HG02798 (cell line): Measurements from ENCODE around the gene MAPK14.
"Not testable (repeated sequence)": the region's sequence is repeated elsewhere in the genome, so short reads cannot be mapped to it uniquely, and the experiment has no call there.

Experiments used
- ATAC-seq: cut with Tn5 transposase; IDR thresholded peaks from one replicate; pipeline ENCODE4 v1.9.1; 2021; ENCODE audit warnings: mild to moderate bottlenecking; ENCODE audit not compliant: unreplicated experiment, poor library complexity

The MAPK14 gene

DNA sequence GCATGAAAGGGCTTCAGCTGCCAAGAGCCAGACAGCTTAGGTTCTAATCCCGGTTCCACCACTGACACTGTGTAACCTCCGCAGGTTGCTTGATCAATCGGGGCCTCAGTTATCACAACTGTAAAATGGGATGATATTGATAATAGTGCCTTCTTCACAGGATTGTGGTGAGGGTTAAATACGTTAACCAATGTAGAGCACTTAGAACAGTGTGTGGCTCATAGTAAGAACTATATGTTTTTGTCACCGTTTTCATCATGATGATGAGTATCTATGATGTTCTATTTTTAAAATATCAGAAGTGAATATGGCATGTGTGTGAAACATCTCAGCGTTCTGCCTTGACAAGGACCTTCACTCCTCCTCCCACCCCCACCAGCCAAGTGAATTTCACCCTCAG, 92.4 kb downstream of the MAPK14 start:
- ATAC-seq = no peak

DNA sequence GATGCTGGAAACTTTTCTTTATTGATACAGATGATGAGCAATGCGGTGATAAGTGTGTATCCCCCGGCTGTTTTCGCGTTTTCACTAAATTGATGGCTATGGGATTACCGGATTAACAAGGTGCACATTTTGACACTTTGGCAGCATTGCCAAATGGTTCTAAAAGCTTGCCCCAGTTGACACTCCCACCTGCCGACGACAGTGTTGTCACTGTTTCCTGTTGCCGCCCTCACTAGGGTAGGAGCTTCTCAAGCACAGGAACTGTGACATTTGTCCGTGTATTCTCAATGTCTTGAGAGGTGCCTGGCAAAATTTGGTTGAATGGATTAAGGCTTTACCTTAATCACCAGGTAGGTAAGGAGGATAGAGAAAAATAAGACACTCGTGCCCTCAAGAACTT, 92.9 kb downstream of the MAPK14 start:
- peak; percentile 43 for ATAC-seq

DNA sequence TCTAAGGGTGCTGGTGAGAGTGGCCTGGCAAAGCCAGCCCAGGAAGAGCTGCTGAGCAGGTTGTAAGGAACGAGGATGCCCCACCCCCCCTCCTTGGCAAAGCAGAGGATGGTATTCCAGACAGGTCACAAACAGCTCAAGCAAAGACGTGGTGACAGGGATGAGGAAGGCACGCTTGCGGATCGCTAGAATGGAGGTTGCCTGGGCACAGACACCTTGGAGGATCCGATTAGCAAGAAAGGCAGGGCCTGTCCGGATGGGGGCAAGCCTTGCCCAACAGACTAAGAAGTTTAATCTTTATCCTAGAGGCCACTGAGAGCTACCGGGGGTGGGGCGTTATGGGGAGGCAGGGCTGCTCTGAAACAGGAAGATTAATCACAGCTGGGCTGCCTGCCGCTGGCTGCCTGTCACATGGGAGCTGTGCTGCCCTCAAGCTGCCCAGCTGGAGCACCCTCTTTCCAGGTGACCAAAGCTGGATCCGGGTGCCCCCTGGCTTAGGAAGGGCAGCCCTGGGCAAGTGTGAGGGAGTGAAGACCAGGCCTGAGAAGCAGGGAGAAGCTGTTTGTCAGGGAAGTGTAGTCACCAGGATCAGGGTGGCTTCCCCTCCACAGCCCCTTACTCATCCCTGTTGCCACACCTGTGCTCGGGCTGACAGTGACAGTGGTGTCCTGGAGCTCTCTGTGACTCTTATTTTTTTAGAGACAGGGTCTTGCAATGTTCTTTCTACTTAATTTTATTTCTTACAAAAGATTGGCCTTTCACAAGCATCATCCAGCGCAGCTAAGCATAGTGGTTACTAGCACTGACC, 93.6 kb downstream of the MAPK14 start:
- no peak for ATAC-seq

GRCh38 chr6:36121787-36122494, 94.3 kb downstream of the MAPK14 start:
- ATAC-seq = no peak

- ATAC-seq = no peak
Observed at GRCh38 chr6:36122495-36123269, 95.1 kb downstream of the MAPK14 start.

DNA sequence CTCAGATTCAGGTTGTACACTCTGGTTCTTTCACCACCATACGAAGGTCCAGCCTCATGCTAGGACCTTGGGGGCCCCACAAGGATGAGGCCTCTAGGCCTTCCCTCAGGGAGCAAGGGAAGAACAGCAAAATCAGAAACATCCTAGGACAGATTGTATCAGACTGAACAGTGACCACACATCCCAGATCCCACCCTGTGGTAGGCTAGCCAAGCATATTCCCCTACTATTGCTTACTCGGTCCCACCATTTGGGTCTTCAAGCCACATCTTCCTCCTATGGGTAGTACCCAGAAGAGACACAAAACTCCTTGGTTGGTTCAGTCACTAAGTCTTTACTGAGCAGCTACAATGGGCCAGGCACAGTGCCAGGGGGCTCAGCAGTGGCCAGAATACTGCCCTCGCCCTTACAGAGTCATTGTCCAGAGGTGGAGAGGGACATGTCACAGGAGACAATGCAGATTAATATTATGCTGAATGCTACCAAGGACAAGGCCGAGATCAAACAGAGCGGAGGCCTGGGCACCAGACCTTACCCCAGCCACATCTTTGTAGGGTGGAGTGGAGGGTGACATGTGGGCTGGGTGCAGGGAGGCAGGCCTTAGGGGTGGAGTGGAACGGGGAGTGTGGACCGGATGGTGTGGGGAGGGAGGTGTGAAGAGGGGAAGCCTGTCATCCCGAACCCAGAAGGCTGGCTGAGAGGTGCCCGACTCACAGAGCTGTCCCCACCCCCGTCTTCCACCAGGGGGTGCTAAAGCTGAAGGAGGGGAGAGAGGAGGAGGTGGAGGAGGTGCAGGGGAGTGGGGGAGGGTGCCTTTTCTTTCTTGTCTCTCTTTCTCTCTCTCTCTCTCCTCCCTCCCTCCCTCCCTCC, 95.9 kb downstream of the MAPK14 start:
- ATAC-seq = peak; percentile 69

GRCh38 chr6:36124346-36124745, 96.7 kb downstream of the MAPK14 start:
- ATAC-seq = not testable (repeated sequence)

GRCh38 chr6:36124881-36125280, 97.3 kb downstream of the MAPK14 start:
- ATAC-seq = no peak

- no peak for ATAC-seq
Observed at GRCh38 chr6:36125575-36125974, 98.0 kb downstream of the MAPK14 start.

DNA sequence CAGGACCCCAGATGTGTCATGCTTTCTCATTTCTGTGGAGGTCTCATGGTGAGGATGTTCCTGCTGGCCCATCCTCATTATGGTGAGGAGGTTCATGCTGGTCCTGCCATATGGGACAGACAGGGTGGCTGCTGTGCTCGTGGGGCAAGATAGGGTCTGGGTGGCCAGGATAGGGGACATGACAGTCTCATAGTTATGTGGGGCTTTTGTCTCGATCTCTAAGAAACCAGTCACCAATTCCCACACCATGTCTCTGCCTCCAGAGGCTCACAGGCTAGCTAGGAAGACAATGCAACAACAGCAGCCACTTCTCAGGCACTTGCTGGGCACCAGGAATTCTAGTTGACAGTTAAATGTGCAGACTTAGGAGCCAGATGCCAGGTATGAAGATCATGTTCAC, 98.5 kb downstream of the MAPK14 start:
- ATAC-seq = no peak

DNA sequence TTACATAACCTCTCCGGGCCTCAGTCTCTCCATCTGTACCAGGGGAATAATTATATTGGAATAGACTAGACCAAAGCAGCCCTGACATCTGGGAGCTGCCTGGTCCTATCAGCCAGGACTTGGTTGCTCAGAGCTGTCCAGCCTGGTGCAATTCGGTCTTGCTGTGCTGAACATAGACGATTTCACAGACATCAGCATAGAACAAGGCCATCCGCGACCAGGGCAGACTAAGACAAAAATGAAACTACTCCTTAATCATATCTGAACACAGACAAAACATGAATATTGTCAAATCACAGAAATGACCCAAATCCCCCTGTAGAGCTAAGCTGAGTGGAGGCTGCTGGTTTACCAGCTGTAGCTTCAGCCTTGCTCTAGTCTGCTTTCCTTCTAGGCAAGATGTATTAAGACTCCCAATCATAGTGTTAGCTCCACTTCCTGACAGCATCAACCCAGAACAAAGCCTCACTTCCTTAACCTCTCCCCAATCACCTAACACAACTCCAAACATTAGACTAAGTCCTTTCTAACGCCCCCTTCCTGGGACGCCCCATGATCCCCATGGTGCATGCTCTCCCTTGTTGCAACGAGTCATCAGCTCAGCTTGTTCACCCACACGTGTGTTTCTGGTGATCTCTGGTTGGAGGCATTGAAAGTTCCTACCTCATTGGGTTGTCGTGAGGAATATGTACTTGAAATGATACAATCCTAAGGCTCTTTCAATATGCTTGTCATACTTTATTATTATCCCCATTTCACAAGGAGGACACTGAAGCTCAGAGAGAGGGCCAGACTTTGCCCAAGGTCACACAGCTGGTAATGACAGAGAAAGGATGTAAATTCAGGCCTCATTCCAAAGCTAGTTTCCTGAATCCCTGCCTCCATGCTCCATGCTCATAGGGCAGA, 99.2 kb downstream of the MAPK14 start:
- ATAC-seq = no peak

DNA sequence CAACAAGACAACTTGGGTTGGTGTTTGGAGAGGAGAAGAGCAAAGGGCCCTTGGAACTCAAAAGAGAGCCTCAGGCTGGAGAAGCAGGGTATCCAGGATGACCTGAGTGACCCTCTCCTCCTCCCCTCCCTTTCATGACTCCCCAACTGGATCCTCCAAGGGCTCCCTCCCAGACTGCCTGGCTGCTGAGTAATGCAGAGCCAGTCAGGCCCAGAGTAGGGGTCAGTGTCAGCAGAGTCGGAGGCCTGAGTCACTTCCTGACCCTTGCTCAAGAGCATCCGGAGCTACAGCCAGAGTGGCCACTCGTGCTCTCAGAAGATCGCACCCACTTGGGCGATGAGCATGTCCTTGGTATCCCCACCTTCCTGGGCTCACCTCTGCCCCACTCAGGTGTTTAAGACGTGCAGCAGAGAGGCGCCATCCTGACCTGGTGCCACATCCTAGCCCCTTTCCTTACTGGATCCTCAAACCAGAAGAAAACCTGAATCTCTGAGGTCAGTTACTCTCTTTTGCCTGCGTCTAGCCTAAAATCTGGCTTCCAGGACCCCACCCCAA, 99.9 kb downstream of the MAPK14 start:
- no peak for ATAC-seq

DNA sequence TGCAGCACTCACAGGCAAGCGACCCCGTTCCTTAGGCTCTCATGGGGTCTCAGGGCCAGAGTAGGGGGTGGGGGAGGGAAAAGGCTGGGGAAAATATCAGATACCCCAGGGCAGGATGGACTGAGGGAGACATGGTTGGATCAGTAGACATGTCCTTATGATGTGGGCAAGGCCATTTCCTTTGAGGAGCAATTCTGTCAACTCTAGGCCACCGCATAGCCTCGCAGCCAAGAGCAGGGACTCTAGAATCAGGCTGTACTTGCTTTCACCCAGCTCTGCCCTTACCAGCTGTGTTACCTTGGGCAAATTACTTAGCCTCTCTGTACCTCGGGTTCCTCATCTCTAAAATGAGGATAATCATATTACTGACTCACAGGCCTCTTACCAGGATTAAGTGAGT, 100.5 kb downstream of the MAPK14 start:
- ATAC-seq = no peak

- ATAC-seq = no peak
Observed at GRCh38 chr6:36128793-36129192, 101.2 kb downstream of the MAPK14 start.

GRCh38 chr6:36129334-36129733, 101.7 kb downstream of the MAPK14 start:
- not testable (repeated sequence) for ATAC-seq

- ATAC-seq = no peak
Observed at GRCh38 chr6:36129941-36130666, 102.5 kb downstream of the MAPK14 start, which contains the start of gene MAPK13. Gene MAPK13 (plus strand): TSS chr6:36130513. CDS start chr6:36130583, 70 bp downstream.

DNA sequence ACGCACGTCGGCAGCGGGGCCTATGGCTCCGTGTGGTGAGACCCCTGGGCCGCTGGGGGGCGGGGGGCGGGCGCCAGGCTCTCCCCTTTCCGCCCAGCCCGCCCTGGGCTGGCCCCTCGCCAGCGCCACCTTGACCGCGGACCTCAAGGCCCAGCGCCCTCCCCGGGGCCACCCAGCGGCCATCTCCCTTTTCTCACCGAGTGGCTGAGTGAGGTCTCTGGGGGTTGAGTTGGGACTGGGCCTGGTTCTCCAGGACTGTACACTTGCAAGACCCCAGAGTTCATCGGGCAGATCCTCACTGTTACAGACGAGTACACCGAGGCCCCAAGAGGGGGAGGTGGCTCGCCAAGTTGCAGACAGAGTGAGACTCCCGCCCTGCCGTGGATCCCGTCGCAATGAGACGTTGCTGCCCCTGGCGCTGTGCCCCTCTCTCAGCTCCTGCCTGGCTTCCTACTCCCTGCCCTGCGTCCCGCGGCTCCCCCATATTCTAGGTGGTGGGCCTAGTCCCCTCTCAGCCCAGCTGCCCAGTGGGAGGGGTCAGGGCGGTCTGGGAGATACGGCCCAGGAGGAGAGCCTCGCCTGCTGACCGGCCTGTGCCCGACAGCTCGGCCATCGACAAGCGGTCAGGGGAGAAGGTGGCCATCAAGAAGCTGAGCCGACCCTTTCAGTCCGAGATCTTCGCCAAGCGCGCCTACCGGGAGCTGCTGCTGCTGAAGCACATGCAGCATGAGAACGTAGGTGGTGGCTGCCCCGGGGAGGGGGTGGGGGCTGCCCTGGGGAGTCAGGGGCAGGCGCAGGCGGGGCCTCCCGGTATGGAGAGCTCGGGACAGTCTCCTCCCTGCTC, 103.3 kb downstream of the MAPK14 start:
- no peak for ATAC-seq
